Tibial nerve (tissue), 4 donors: ENCODE data around the gene CLASP1. TPM values are rescaled to one million over a fixed set of nuclear protein-coding genes. Genes with fewer than 3 reads are reported as not detected.

Experiments used
- DNase-seq, 2 donors: peaks; one replicate each; pipeline ENCODE4 v3.0.0-alpha.2; 2019; ENCODE audit warnings: low spot score in 2 of 2
- H3K27ac ChIP-seq, 4 donors: fragments of 200-600 bp; sonication (generic) in 3 of 4; one replicate each; pipeline ENCODE4 v1.5.1; 2017 to 2019; ENCODE audit warnings: mild to moderate bottlenecking in 1 of 4
- H3K27me3 ChIP-seq, 2 donors: fragments of 200-600 bp; sonication (generic) in 1 of 2; one replicate each; pipeline versions ENCODE4 v1.5.1 to v1.6.0; 2017 to 2019
- H3K36me3 ChIP-seq, 3 donors: fragments of 200-600 bp; sonication (generic); one replicate each; pipeline ENCODE4 v1.5.1; 2018 to 2019
- H3K4me1 ChIP-seq, 4 donors: fragments of 200-600 bp; sonication (generic) in 3 of 4; one replicate each; pipeline ENCODE4 v1.5.1; 2017 to 2019
- H3K4me3 ChIP-seq, 4 donors: fragments of 200-600 bp; sonication (generic) in 3 of 4; one replicate each; pipeline ENCODE4 v1.5.1; 2017 to 2019; ENCODE audit warnings: mild to moderate bottlenecking in 1 of 4, moderate library complexity in 1 of 4
- H3K9me3 ChIP-seq, 4 donors: fragments of 200-600 bp; sonication (generic) in 3 of 4; one replicate each; pipeline ENCODE4 v1.5.1; 2017 to 2019
- CTCF ChIP-seq, 5 experiments: fragments of 200-600 bp in 3 of 5; fragments of 450-650 bp in 2 of 5; sonication (generic) in 3 of 5; IDR thresholded peaks; one replicate each; pipeline ENCODE4 v1.5.1; 2016 to 2019; ENCODE audit warnings: antibody characterized with exemption in 5 of 5, mild to moderate bottlenecking in 3 of 5, moderate library complexity in 2 of 5
- EP300 ChIP-seq, 2 donors: sonication (generic); formaldehyde crosslinking; IDR thresholded peaks; one replicate each; pipeline ENCODE4 v1.6.1; 2017; ENCODE audit warnings: antibody characterized with exemption in 2 of 2, mild to moderate bottlenecking in 1 of 2
- POLR2A ChIP-seq, 2 donors: fragments of 450-650 bp; IDR thresholded peaks; one replicate each; pipeline ENCODE4 v1.6.1; 2017; ENCODE audit warnings: antibody characterized with exemption in 2 of 2, mild to moderate bottlenecking in 2 of 2, moderate library complexity in 2 of 2
- WGBS, 2 donors: methylation state at CpG; one replicate each; pipeline ENCODE4 v1.1.5; 2018; 5-methylcytosine and 5-hydroxymethylcytosine counted together
- total RNA-seq, 4 donors: library from RNA; depleted of rRNA; stranded (reverse); fragments of >200 nt; gene quantifications; one replicate each; pipeline ENCODE4 v1.1.0, GENCODE V29; 2016

Gene CLASP1
- total RNA-seq = 100 to 1,000 TPM in 1 of 4 donors, 10 to 100 TPM in 3; 72.8 to 164 (median 88.6) TPM

GRCh38 chr2:121649149-121649595 is at the start of gene CLASP1:
Gene CLASP1, minus strand, starts transcription at chr2:121649462. Its CDS starts 43,567 bp downstream, at chr2:121605895.
- H3K27ac ChIP-seq = peak within 1 kb of the TSS; percentile 93 to 99 (median 95)
- TF ChIP-seq POLR2A (IDR thresholded peaks at IDR 0.05) (peak in 1 of 2 donors; percentile 41), CTCF (IDR thresholded peaks at IDR 0.05) (peak in 1 of 5 experiments; percentile 8), EP300 (IDR thresholded peaks at IDR 0.05) (no peak)
- 0 to 1% methylated on average over 31 to 36 of the region's 36 CpGs for WGBS, 2 donors
- no peaks in the 10 kb centered on the region for H3K27me3 ChIP-seq
- H3K9me3 ChIP-seq = no peaks in the 10 kb centered on the region
- H3K36me3 ChIP-seq = no peaks in the 10 kb centered on the region
- DNase-seq = peak in 1 of 2 donors; percentile 26
- peak within 1 kb of the TSS; percentile 83 to 96 (median 94) for H3K4me3 ChIP-seq
- H3K4me1 ChIP-seq = peaks cover 0 to 65% (median 21%) of the 10 kb centered on the region in 4 donors

GRCh38 chr2:121698318-121698930 is 49.2 kb upstream of the CLASP1 start:
- Histone ChIP-seq H3K4me1 (peaks cover 0 to 11% (median 3%) of the 10 kb centered on the region in 4 donors), H3K27ac (no peak overlapping the region), H3K9me3 (no peaks in the 10 kb centered on the region), H3K36me3 (no peaks in the 10 kb centered on the region), H3K4me3 (no peak overlapping the region), H3K27me3 (no peaks in the 10 kb centered on the region)
- 90 to 92% methylated on average over 11 of the region's 11 CpGs for WGBS, 2 donors
- no peak for TF ChIP-seq CTCF (IDR thresholded peaks at IDR 0.05)
- no peak for DNase-seq

GRCh38 chr2:121697108-121697631 is 47.9 kb upstream of the CLASP1 start:
- Histone ChIP-seq H3K36me3 (no peaks in the 10 kb centered on the region), H3K27ac (no peak overlapping the region), H3K4me3 (no peak overlapping the region), H3K4me1 (peaks cover 0 to 11% (median 3%) of the 10 kb centered on the region in 4 donors), H3K27me3 (no peaks in the 10 kb centered on the region), H3K9me3 (no peaks in the 10 kb centered on the region)
- 40% methylated on average over 4 of the region's 4 CpGs for WGBS, 2 donors
- TF ChIP-seq CTCF (IDR thresholded peaks at IDR 0.05) (no peak), EP300 (IDR thresholded peaks at IDR 0.05) (no peak), POLR2A (IDR thresholded peaks at IDR 0.05) (no peak)
- no peak for DNase-seq

- TF ChIP-seq CTCF (IDR thresholded peaks at IDR 0.05) (no peak), POLR2A (IDR thresholded peaks at IDR 0.05) (no peak), EP300 (IDR thresholded peaks at IDR 0.05) (no peak)
- H3K9me3 ChIP-seq = no peaks in the 10 kb centered on the region
- peaks cover 0 to 11% (median 3%) of the 10 kb centered on the region in 4 donors for H3K4me1 ChIP-seq
- H3K27me3 ChIP-seq = no peaks in the 10 kb centered on the region
- H3K36me3 ChIP-seq = no peaks in the 10 kb centered on the region
- 75 to 76% methylated on average over 7 of the region's 7 CpGs for WGBS, 2 donors
- H3K27ac ChIP-seq = no peak overlapping the region
- no peak for DNase-seq
- no peak overlapping the region for H3K4me3 ChIP-seq
Observed at GRCh38 chr2:121696410-121696930, 47.2 kb upstream of the CLASP1 start.

GRCh38 chr2:121695171-121695451 is 45.8 kb upstream of the CLASP1 start:
- TF ChIP-seq EP300 (IDR thresholded peaks at IDR 0.05) (no peak), CTCF (IDR thresholded peaks at IDR 0.05) (no peak), POLR2A (IDR thresholded peaks at IDR 0.05) (no peak)
- H3K4me1 ChIP-seq = peaks cover 0 to 11% (median 1%) of the 10 kb centered on the region in 4 donors
- no peak for DNase-seq
- H3K9me3 ChIP-seq = no peaks in the 10 kb centered on the region
- no peaks in the 10 kb centered on the region for H3K36me3 ChIP-seq
- WGBS, 2 donors = 65 to 81% methylated on average over 2 of the region's 2 CpGs
- H3K27me3 ChIP-seq = no peaks in the 10 kb centered on the region
- no peak overlapping the region for H3K27ac ChIP-seq
- H3K4me3 ChIP-seq = no peak overlapping the region
